Heart left ventricle (tissue), 13 donors: ENCODE data around the gene GDPD4.

Source experiments
- POLR2A ChIP-seq, 2 donors: fragments of 450-650 bp; IDR thresholded peaks; one replicate each; pipeline ENCODE4 v1.6.1; 2017; ENCODE audit warnings: antibody characterized with exemption in 2 of 2, mild to moderate bottlenecking in 2 of 2, moderate library complexity in 2 of 2
- TF ChIP-seq, protein P1 (sequence below), 12 donors: fragments of 200-600 bp; sonication (generic) in 4 of 12; IDR thresholded peaks; one replicate each; pipeline versions ENCODE4 v1.5.0 to v1.8.0; 2018 to 2022; ENCODE audit warnings: antibody characterized with exemption in 12 of 12, mild to moderate bottlenecking in 5 of 12
- donor health status: ischemic (EF 13 %, LVEDD 7.1; RV severe dilation, severe dysfunction).
- donor health status: DM: no; HTN: yes; CAD: no.
- donor health status: DM: no; HTN: no; CAD: no.
- donor health status: ischemic (EF 25% LVEDD 6.9; RV normal size, moderate dysfunction).
- donor health status: ischemic (EF 25% LVEDD 5.7; RV mildly dilated, moderate dysfunction).
- donor health status: ischemic (EF 35%, LVEDD 5.7; RV mildly dilated, moderate dysfunction).
- donor health status: nonischemic (EF 11% LVEDD 7.7; RV severe dilation, severe dysfunction).
- donor health status: DM: yes; HTN: yes; CAD: no.
- donor health status: PGD.
- donor health status: ischemic (EF 29% LVEDD 5.4; RV normal size, mild dysfunction).
- donor health status: nonischemic (EF 23%, LVEDD 6.1; RV moderate dilation, normal function).

DNA sequence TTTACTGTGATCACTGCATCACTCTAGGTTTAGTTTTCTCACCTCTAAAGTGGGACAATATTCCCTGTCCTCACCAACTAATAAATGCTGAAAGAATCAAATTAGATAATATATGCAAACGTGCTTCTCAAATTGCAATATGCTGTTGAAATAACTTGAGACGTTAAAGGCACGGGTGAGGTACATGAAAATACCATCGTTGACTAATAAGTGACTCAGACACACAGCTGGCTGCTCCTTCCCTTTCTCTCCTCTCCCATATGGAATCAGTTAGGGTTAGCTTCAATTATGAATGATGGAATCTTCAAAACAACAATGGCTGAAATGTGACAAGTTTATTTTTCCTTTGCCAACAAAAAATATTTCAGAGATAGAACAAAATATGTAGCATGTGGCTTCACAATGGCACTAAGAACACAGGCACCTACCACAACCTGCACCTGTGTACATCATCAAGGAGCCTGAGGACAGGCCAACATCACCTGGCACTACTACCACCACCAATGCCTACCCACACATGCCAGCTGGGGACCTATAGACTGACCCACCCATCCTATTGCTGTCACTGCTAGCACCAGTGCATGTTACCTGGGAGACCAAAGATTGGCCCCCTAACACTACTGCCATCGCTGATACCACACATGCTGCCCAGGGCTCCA is 13.7 kb downstream of the GDPD4 start:
- TF ChIP-seq, protein P1, sequence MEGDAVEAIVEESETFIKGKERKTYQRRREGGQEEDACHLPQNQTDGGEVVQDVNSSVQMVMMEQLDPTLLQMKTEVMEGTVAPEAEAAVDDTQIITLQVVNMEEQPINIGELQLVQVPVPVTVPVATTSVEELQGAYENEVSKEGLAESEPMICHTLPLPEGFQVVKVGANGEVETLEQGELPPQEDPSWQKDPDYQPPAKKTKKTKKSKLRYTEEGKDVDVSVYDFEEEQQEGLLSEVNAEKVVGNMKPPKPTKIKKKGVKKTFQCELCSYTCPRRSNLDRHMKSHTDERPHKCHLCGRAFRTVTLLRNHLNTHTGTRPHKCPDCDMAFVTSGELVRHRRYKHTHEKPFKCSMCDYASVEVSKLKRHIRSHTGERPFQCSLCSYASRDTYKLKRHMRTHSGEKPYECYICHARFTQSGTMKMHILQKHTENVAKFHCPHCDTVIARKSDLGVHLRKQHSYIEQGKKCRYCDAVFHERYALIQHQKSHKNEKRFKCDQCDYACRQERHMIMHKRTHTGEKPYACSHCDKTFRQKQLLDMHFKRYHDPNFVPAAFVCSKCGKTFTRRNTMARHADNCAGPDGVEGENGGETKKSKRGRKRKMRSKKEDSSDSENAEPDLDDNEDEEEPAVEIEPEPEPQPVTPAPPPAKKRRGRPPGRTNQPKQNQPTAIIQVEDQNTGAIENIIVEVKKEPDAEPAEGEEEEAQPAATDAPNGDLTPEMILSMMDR (IDR thresholded peaks at IDR 0.05): no peak
- TF ChIP-seq POLR2A (IDR thresholded peaks at IDR 0.05): no peak
